Colonic mucosa (tissue), 4 donors: Measurements from ENCODE around the gene PPCDC. TPM values are rescaled to one million over a fixed set of nuclear protein-coding genes. Genes with fewer than 3 reads are reported as not detected.

Experiments
- DNase-seq: peaks from one replicate; pipeline ENCODE4 v3.0.0-alpha.2; 2020
- H3K27ac ChIP-seq: fragments of 200-600 bp; one replicate; pipeline ENCODE4 v1.8.0; 2021
- H3K27me3 ChIP-seq: fragments of 200-600 bp; one replicate; pipeline ENCODE4 v1.8.0; 2021
- H3K36me3 ChIP-seq: fragments of 200-600 bp; one replicate; pipeline ENCODE4 v1.8.0; 2021
- H3K4me1 ChIP-seq: fragments of 200-600 bp; one replicate; pipeline ENCODE4 v1.8.0; 2021; ENCODE audit warnings: mild to moderate bottlenecking
- H3K4me3 ChIP-seq: fragments of 200-600 bp; one replicate; pipeline ENCODE4 v1.8.0; 2021
- H3K9ac ChIP-seq, 2 donors: one replicate each; pipeline ENCODE4 v1.7.0; 2013; ENCODE audit warnings: control low read depth in 2 of 2, low read depth in 2 of 2, low read length in 2 of 2
- H3K9me3 ChIP-seq: fragments of 200-600 bp; one replicate; pipeline ENCODE4 v1.8.0; 2021
- intact Hi-C: fragments of 100-400 bp; cut with DNase I; formaldehyde crosslinking; loops from one replicate; pipeline ENCODE4 v1.14.1; 2022
- total RNA-seq, 2 donors: library from RNA; stranded (reverse); fragmentation: NEBNext Ultra II Directional in 1 of 2; extraction: Animal tissue kit (Norgen Biotek cat#: 25700) in 1 of 2; gene quantifications; one replicate each; pipeline ENCODE4 v1.2.1, GENCODE V29; 2021
- TF ChIP-seq, protein P1 (sequence below): fragments of 200-600 bp; IDR thresholded peaks from one replicate; pipeline ENCODE4 v1.8.0; 2022; ENCODE audit warnings: antibody characterized with exemption, mild to moderate bottlenecking
- donor health status: healthy.
- donor health status: DM: no; HTN: no; CAD: no.
- donor health status: DM: no; HTN: no; CAD: no.

PPCDC gene
- total RNA-seq, 2 donors from 2014 or later: 10.1 to 23.1 TPM

DNA sequence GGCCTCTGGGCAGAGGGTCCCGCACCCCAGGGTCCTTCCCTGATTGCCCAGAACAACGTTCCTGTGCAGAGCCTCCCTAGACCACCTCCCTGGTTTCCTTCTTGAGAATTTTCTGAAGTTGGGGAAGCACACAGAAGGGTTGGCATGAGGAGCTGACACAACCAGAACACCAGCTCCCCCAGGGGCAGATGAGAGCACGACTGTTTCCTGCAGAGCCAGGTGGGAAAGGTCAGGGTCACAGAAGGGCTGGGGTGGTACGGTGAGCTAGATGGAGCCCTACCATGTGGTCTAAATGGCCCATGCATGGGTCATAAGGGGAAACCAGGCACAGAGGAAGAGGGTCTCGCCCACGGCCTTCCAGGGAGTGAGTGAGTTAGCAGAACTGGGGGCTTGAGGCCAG is 10.4 kb downstream of the PPCDC start:
- Histone ChIP-seq H3K36me3 (no peaks in the 10 kb centered on the region), H3K9me3 (no peaks in the 10 kb centered on the region), H3K9ac (no peak overlapping the region), H3K4me3 (no peak overlapping the region), H3K4me1 (peaks cover 4% of the 10 kb centered on the region), H3K27ac (no peak overlapping the region), H3K27me3 (no peaks in the 10 kb centered on the region)
- DNase-seq: no peak
- TF ChIP-seq, protein P1, sequence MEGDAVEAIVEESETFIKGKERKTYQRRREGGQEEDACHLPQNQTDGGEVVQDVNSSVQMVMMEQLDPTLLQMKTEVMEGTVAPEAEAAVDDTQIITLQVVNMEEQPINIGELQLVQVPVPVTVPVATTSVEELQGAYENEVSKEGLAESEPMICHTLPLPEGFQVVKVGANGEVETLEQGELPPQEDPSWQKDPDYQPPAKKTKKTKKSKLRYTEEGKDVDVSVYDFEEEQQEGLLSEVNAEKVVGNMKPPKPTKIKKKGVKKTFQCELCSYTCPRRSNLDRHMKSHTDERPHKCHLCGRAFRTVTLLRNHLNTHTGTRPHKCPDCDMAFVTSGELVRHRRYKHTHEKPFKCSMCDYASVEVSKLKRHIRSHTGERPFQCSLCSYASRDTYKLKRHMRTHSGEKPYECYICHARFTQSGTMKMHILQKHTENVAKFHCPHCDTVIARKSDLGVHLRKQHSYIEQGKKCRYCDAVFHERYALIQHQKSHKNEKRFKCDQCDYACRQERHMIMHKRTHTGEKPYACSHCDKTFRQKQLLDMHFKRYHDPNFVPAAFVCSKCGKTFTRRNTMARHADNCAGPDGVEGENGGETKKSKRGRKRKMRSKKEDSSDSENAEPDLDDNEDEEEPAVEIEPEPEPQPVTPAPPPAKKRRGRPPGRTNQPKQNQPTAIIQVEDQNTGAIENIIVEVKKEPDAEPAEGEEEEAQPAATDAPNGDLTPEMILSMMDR: no peak
- intact Hi-C loops: no loop called here

- Histone ChIP-seq H3K4me1 (peaks cover 1% of the 10 kb centered on the region), H3K36me3 (no peaks in the 10 kb centered on the region), H3K4me3 (no peak overlapping the region), H3K9me3 (no peaks in the 10 kb centered on the region), H3K9ac (no peak overlapping the region), H3K27me3 (no peaks in the 10 kb centered on the region), H3K27ac (no peak overlapping the region)
- intact Hi-C loops: no loop called here
- TF ChIP-seq, protein P1: no peak
- DNase-seq: no peak
Observed at GRCh38 chr15:75034615-75035014, 11.2 kb downstream of the PPCDC start.

- Histone ChIP-seq H3K9ac (no peak overlapping the region), H3K27me3 (no peaks in the 10 kb centered on the region), H3K36me3 (no peaks in the 10 kb centered on the region), H3K27ac (no peak overlapping the region), H3K9me3 (no peaks in the 10 kb centered on the region), H3K4me3 (no peak overlapping the region), H3K4me1 (no peaks in the 10 kb centered on the region)
- TF ChIP-seq, protein P1: no peak
- peak; percentile 60 for DNase-seq
- intact Hi-C loops: no loop called here
Observed at GRCh38 chr15:75036212-75036616, 12.8 kb downstream of the PPCDC start.

GRCh38 chr15:75037685-75038084 is 14.3 kb downstream of the PPCDC start:
- no peak overlapping the region for H3K27ac ChIP-seq
- intact Hi-C loops: no loop called here
- no peak for DNase-seq
- H3K36me3 ChIP-seq: no peaks in the 10 kb centered on the region
- peaks cover 2% of the 10 kb centered on the region for H3K4me1 ChIP-seq
- no peaks in the 10 kb centered on the region for H3K9me3 ChIP-seq
- TF ChIP-seq, protein P1: no peak
- no peak overlapping the region for H3K9ac ChIP-seq
- no peaks in the 10 kb centered on the region for H3K27me3 ChIP-seq
- H3K4me3 ChIP-seq: no peak overlapping the region

- TF ChIP-seq, protein P1: no peak
- Histone ChIP-seq H3K9me3 (no peaks in the 10 kb centered on the region), H3K9ac (no peak overlapping the region), H3K27me3 (no peaks in the 10 kb centered on the region), H3K4me3 (no peak overlapping the region), H3K36me3 (no peaks in the 10 kb centered on the region), H3K27ac (no peak overlapping the region), H3K4me1 (peaks cover 7% of the 10 kb centered on the region)
- no peak for DNase-seq
- intact Hi-C loops: no loop called here
Observed at GRCh38 chr15:75038231-75038630, 14.8 kb downstream of the PPCDC start.
